A549 (cell line): ENCODE measurements around the gene PARVB.

ENCODE experiments used
- BHLHE40 ChIP-seq: IDR thresholded peaks from 2 replicates; pipeline ENCODE4 v1.6.1; 2012; ENCODE audit warnings: low read depth, low read length, inconsistent platforms
- CBX2 ChIP-seq: fragments of 200-600 bp; sonication (generic); IDR thresholded peaks from 2 replicates; pipeline ENCODE4 v1.6.1; 2016; ENCODE audit warnings: low read depth, mild to moderate bottlenecking, borderline replicate concordance
- CTCF ChIP-seq: fragments of >200 bp; sonication (Bioruptor Twin); formaldehyde crosslinking; IDR thresholded peaks from 3 replicates; pipeline ENCODE4 v1.5.1; 2016
- EP300 ChIP-seq, 2 experiments: fragments of >200 bp; sonication (Bioruptor Twin); formaldehyde crosslinking; IDR thresholded peaks; 2 replicates in 1 of 2; 3 replicates in 1 of 2; pipeline ENCODE4 v1.6.1; 2016 to 2017
- RNF2 ChIP-seq: fragments of 200-600 bp; sonication (generic); IDR thresholded peaks from 2 replicates; pipeline ENCODE4 v1.6.1; 2016; ENCODE audit warnings: low read depth, mild to moderate bottlenecking, antibody characterized with exemption, moderate library complexity, borderline replicate concordance
- TF ChIP-seq, protein P1 (sequence below): fragments of 450-650 bp; IDR thresholded peaks from 2 replicates; pipeline ENCODE4 v1.6.1; 2014; ENCODE audit warnings: antibody characterized with exemption
- TF ChIP-seq, protein P2 (sequence below): IDR thresholded peaks from 2 replicates; pipeline ENCODE4 v1.6.1; 2012; ENCODE audit warnings: low read depth, borderline replicate concordance

- TF ChIP-seq BHLHE40 (no peak), RNF2 (no peak), CBX2 (no peak), CTCF (no peak), EP300 (IDR thresholded peaks at IDR 0.05) (no peak)
- TF ChIP-seq, protein P1, sequence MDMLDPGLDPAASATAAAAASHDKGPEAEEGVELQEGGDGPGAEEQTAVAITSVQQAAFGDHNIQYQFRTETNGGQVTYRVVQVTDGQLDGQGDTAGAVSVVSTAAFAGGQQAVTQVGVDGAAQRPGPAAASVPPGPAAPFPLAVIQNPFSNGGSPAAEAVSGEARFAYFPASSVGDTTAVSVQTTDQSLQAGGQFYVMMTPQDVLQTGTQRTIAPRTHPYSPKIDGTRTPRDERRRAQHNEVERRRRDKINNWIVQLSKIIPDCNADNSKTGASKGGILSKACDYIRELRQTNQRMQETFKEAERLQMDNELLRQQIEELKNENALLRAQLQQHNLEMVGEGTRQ: no peak
- TF ChIP-seq, protein P2, sequence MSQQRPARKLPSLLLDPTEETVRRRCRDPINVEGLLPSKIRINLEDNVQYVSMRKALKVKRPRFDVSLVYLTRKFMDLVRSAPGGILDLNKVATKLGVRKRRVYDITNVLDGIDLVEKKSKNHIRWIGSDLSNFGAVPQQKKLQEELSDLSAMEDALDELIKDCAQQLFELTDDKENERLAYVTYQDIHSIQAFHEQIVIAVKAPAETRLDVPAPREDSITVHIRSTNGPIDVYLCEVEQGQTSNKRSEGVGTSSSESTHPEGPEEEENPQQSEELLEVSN: no peak
Measured at GRCh38 chr22:43999378-43999777, 24.7 kb upstream of the PARVB start.
